HAP-1 (cell line): ENCODE data around the gene METAP1.
A peak's percentile ranks its signal among the peaks of the same experiment; 100 is the strongest.
"Not testable (repeated sequence)": the region's sequence is repeated elsewhere in the genome, so short reads cannot be mapped to it uniquely, and the experiment has no call there.

Experiments
- DNase-seq, 2 experiments: peaks; one replicate each; pipeline ENCODE4 v3.0.0-alpha.2; 2016 to 2020; ENCODE audit warnings: low spot score in 2 of 2
- H3K27me3 ChIP-seq: fragments of 250-450 bp; sonication (Bioruptor Pico); 2 replicates; pipeline ENCODE4 v1.5.1; 2020; ENCODE audit warnings: low read depth, mild to moderate bottlenecking, moderate library complexity
- H3K36me3 ChIP-seq: fragments of 250-450 bp; sonication (Bioruptor Pico); replicated peaks from 2 replicates; pipeline ENCODE4 v1.5.1; 2020; ENCODE audit warnings: mild to moderate bottlenecking
- H3K4me1 ChIP-seq: fragments of 250-450 bp; sonication (Bioruptor Pico); 2 replicates; pipeline ENCODE4 v1.5.1; 2020; ENCODE audit warnings: mild to moderate bottlenecking
- H3K4me3 ChIP-seq: fragments of 250-450 bp; sonication (Bioruptor Pico); 2 replicates; pipeline ENCODE4 v1.5.1; 2020; ENCODE audit warnings: mild to moderate bottlenecking, moderate library complexity
- H3K9me3 ChIP-seq: fragments of 250-450 bp; sonication (Bioruptor Pico); 2 replicates; pipeline ENCODE4 v1.5.1; 2020; ENCODE audit warnings: mild to moderate bottlenecking, moderate library complexity
- in situ Hi-C: fragments of 300-500 bp; cut with MboI; formaldehyde crosslinking; loops from 3 replicates; pipeline ENCODE4 v1.14.3; 2020; ENCODE audit warnings: low sequenced_read_pairs, inconsistent platforms, mixed read lengths

METAP1 gene

DNA sequence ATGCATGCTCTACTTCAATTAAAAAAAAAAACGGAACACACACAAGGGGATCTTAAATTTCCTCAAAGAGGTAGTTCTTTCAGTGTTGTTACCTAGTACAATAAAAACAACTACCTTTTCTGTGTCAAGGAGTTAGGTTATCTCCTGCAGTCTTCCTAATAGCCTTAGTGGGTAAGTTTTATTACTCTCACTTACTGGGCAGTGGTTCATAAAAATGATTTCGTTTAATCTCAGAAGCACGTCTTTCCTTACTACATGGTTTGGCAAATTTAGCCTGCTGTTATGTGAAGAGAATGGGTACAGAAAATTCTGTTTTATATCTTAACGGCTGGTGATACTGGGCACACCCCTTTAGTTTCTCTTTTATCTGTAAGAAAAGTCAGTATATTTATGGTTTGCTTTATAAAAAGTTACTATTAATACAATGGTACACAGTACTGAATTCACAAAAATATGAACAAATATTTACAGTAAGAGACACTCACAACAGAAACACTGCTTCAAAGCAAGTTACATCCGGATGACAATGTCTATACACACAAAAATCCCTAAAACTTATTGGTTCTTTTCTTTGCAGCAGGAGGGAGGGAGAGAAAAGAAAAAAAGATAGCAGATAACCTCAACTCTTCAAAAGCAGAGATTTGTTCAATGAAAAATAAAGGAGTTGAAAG, 84.2 kb downstream of the METAP1 start:
- H3K27me3 ChIP-seq: no peaks in the 10 kb centered on the region
- no peak overlapping the region for H3K4me3 ChIP-seq
- no peak for DNase-seq
- H3K4me1 ChIP-seq: no peaks in the 10 kb centered on the region
- peaks cover 82% of the 10 kb centered on the region for H3K36me3 ChIP-seq
- H3K9me3 ChIP-seq: no peaks in the 10 kb centered on the region
- in situ Hi-C loops: no loop called here

DNA sequence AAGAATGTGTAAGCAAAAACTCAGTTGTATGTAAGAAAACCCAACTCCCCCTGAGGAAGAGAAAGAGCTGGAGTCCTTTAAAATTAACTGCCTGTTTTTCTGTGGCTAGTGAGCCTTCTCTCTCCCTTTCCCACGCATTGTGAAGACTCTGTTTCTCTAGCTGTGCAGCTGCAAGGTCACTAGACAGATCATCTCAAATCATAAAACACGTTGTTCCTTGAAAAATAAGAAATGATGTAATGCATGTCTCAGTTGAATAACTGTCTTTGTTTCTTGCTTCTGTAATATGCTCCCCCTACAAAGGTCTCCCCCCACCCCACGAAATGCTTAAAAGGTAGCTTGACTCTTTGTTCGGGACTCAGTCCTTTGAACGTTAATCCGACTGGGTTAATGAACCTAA, 85.3 kb downstream of the METAP1 start:
- DNase-seq, in situ Hi-C loops, H3K27me3 ChIP-seq, H3K9me3 ChIP-seq, H3K4me1 ChIP-seq, H3K4me3 ChIP-seq: not testable (repeated sequence)
- peaks cover 82% of the 10 kb centered on the region for H3K36me3 ChIP-seq

DNA sequence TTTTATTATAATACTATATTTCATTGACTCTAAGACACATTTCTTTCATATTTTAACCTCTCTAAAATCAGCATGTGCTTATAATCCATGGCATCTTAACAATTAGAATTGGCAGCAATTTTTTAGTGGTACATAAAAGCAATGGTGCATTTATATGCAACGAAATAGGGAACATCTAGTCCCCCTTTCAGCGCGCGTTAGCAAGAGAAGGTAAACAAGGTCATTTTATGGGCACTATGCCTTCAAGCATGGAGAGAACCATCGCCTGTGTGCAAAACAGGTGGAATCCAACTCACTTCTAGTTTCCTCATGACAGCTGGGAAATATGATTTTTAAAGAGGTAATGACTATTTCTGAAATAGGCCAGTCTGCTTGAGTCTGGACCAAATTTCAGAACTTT, 86.7 kb downstream of the METAP1 start:
- in situ Hi-C loops: no loop called here
- Histone ChIP-seq H3K4me3 (no peak overlapping the region), H3K9me3 (no peaks in the 10 kb centered on the region), H3K36me3 (peaks cover 75% of the 10 kb centered on the region), H3K27me3 (no peaks in the 10 kb centered on the region), H3K4me1 (no peaks in the 10 kb centered on the region)
- DNase-seq: no peak

DNA sequence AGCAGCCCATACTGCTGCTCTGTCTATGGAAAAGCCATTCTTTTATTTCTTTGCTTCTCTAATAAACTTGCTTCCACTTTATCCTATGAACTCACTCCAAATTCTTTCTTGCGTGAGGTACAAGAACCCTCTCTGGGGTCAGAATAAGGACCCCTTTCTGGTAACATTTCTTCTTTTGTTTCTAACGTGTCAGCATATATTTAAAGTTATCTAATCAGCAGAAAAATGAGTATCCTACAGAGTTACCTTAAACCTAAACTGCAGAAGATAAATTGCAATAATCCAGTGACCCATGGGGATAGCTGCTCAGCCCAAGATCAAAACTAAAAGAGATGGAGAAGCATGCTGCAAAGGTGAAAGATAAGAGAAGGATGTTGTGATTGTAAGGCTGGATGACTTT, 89.1 kb downstream of the METAP1 start:
- DNase-seq: no peak
- peaks cover 58% of the 10 kb centered on the region for H3K36me3 ChIP-seq

DNA sequence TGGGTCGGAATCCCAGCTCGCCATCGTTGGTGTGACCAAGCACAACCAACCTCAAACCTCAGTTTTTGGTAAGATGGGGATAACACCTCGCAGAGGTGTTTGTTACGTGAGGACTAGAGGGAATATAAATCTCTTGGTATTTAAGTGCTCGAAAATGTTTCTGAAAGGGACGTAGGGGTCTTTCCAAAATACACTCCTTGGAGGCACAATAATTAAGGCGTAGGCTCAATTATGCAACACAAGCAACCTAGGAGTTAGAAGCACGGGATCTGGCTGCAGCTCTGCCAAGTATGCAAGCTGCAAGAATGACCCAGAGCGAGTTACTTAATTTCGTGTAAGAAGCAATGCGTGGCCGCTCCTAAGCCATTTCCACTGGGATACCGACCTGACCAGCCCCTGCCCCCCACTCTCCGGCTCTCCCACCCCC, 92.5 kb downstream of the METAP1 start:
- Histone ChIP-seq H3K4me3 (peak overlapping the region; percentile 91), H3K4me1 (peaks cover 20% of the 10 kb centered on the region), H3K27me3 (no peaks in the 10 kb centered on the region), H3K9me3 (0 out of 2 replicates have a peak, but pooled peaks cover 2% of the 10 kb centered on the region), H3K36me3 (peaks cover 28% of the 10 kb centered on the region)
- in situ Hi-C loops: no loop called here
- DNase-seq: peak; percentile 35 to 47

More for the DNA sequence above, 89.1 kb downstream of the METAP1 start:
- no peak overlapping the region for H3K4me3 ChIP-seq
- H3K4me1 ChIP-seq: peaks cover 3% of the 10 kb centered on the region
- H3K27me3 ChIP-seq: no peaks in the 10 kb centered on the region
- H3K9me3 ChIP-seq: 0 out of 2 replicates have a peak, but pooled peaks cover 2% of the 10 kb centered on the region
- in situ Hi-C loops: no loop called here

DNA sequence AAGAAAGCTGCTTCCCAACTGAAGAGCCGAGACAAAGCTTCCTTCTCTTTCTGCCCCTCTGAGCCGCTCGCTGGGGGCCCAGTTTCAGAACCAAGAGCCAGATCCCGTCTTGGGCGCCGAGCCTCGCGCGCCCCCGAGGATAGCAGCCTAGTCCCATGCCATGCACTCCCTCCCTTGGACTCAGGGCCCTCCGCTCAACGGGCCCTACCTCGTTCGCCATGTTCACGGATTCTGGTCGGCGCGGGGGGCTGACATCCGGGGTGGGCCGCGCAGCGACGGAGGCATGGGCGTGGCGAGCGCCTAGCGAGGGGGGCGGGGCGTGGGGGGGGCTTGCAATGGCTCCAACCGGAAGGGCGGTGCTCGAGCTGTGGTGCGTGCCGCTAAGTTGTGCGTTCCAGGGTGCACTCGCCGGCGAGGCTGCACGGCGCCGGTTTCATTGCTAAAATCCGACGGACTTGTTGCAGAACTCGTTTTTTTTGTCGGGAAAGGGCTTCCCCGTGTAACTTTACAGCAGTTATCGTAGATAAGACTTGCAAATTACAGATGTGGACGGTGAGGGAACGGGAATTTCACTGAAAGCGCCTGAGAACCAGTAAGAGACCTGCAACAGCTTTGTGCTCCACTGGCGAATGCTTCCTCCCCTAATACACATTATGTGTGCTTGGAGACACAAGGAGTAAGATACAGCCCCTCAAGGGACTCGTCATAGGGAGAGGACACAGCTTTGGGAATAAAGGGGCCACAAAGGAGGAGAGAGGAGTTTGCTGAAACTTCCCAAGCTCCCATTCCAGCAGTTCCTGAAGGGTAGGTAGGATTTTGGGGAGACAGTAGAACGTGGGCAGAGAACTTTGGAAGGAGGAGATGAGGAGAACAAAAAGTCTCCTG, 93.2 kb downstream of the METAP1 start, which contains the start of gene ADH5:
Gene ADH5, minus strand, starts transcription at position 308 of the 885 bp plus-strand sequence. Its CDS starts 88 bp downstream, at position 220.
- Histone ChIP-seq H3K4me3 (peak within 1 kb of the TSS; percentile 91), H3K9me3 (0 out of 2 replicates have a peak, but pooled peaks cover 2% of the 10 kb centered on the region), H3K27me3 (no peaks in the 10 kb centered on the region), H3K4me1 (peaks cover 20% of the 10 kb centered on the region), H3K36me3 (peaks cover 24% of the 10 kb centered on the region)
- DNase-seq: peak; percentile 79 to 92
- in situ Hi-C loops: no loop called here

DNA sequence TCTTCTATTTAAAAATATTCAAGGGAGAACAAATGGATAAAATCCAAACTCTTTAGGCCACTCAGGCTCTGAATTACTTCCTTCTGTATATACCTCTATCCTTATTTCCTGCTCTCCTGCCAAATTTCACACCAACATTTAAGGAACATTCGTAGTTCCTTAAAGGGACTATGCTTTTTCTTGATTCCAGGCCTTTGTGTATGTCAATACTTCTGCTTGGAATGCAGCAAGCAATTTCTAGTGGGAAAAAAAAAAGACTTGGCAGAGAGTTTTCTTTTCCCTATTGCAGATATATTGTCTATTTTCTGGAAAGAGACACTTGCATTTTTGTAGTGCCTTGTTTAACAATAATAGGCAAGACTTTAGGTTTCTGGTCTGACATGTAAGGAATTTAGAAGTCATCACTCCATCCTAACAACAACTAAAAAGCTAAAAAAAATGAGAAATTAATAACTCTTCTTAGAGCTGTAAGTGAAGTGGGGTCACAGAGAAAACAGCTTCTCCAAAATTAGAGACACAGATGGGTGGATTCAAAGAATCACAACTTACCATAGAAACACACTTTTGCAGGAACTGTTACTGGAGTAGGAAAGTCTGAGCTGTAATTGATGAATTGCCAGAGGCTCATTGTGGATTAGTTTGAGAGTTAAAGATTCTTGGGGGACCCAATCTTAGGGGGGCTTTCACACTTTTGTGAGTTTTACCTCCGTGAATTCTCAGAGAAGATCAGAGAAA, 95.1 kb downstream of the METAP1 start:
- no peak for DNase-seq
- H3K4me1 ChIP-seq: peaks cover 20% of the 10 kb centered on the region
- in situ Hi-C loops: no loop called here
- H3K36me3 ChIP-seq: peaks cover 4% of the 10 kb centered on the region
- H3K9me3 ChIP-seq: 0 out of 2 replicates have a peak, but pooled peaks cover 2% of the 10 kb centered on the region
- H3K27me3 ChIP-seq: no peaks in the 10 kb centered on the region
- H3K4me3 ChIP-seq: peak overlapping the region; percentile 91; the same call in 1 of the 2 replicates

DNA sequence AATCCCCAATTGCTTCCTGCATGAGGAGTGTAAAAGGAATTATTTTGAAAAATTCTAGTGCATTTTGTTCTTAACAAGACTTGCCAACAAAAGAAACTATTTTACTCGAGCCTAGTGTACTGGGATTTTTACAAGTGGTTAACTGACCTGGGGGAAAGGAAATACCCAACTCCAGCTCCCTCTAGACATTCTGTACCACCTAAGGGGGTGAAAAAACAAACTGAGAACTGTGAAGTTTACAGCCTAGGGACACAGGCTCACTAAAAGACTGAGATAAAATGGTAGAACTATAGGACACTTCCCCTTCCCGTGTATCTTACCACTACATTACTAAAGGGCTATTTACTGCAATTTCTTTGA, 95.7 kb downstream of the METAP1 start:
- 0 out of 2 replicates have a peak, but pooled peaks cover 2% of the 10 kb centered on the region for H3K9me3 ChIP-seq
- in situ Hi-C loops: no loop called here
- H3K27me3 ChIP-seq: no peaks in the 10 kb centered on the region
- H3K4me3 ChIP-seq: no peak overlapping the region
- DNase-seq: no peak
- H3K36me3 ChIP-seq: peaks cover 3% of the 10 kb centered on the region; the same call in 1 of the 2 replicates
- peaks cover 20% of the 10 kb centered on the region for H3K4me1 ChIP-seq

DNA sequence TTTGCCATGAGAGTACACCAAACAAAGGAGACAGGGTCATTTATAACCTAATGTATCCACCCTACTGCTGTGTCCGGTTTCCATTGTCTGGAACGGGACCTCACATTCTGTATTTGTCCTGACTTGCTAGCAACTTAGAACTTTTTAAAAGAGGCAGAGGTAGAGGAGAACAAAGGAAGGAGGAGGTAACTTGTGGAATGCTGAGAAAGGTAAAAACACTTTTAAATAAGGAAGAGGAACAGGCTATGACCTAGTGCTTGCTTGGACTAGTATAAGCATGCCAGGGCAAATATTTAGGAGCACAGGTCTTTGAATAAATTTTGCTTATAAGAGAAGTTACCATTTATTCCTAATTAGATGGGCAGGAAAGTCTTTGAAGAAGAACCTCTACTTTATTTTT, 96.3 kb downstream of the METAP1 start:
- H3K4me3 ChIP-seq, DNase-seq, in situ Hi-C loops, H3K9me3 ChIP-seq, H3K36me3 ChIP-seq, H3K27me3 ChIP-seq: not testable (repeated sequence)
- H3K4me1 ChIP-seq: peaks cover 20% of the 10 kb centered on the region

DNA sequence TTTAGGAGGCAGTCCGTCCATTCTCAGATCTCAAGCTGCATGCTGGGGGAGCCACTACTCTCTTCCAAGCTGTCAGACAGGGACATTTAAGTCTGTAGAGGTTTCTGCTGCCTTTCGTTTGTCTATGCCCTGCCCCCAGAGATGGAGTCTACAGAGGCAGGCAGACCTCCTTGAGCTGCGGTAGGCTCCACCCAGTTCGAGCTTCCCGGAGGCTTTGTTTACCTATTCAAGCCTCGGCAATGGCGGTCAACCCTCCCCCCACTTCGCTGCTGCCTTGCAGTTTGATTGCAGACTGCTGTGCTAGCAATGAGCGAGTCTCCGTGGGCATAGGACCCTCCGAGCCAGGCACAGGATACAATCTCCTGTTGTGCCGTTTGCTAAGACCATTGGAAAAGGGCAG, 103.8 kb downstream of the METAP1 start:
- H3K4me3 ChIP-seq: no peak overlapping the region
- H3K9me3 ChIP-seq: no peaks in the 10 kb centered on the region
- H3K27me3 ChIP-seq: no peaks in the 10 kb centered on the region
- in situ Hi-C loops: no loop called here
- DNase-seq: peak in 1 of 2 experiments; percentile 11
- H3K4me1 ChIP-seq: no peaks in the 10 kb centered on the region
- no peaks in the 10 kb centered on the region for H3K36me3 ChIP-seq

DNA sequence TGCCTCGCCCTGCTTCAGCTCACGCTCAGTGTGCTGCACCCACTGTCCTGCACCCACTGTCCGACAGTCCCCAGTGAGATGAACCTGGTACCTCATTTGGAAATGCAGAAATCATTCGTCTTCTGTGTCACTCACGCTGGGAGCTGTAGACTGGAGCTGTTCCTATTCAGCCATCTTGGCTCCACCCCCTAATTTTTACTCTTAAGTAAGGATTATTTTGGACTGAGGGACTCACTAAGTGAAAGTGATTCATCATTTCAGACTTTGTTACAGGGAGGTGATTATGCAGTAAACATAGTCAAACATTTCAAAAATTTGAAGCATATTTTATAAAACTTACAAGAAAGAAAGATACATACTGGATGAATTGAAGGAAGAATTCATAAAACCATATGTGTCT, 104.3 kb downstream of the METAP1 start:
- H3K27me3 ChIP-seq, H3K36me3 ChIP-seq, H3K9me3 ChIP-seq, in situ Hi-C loops, H3K4me1 ChIP-seq, H3K4me3 ChIP-seq, DNase-seq: not testable (repeated sequence)

DNA sequence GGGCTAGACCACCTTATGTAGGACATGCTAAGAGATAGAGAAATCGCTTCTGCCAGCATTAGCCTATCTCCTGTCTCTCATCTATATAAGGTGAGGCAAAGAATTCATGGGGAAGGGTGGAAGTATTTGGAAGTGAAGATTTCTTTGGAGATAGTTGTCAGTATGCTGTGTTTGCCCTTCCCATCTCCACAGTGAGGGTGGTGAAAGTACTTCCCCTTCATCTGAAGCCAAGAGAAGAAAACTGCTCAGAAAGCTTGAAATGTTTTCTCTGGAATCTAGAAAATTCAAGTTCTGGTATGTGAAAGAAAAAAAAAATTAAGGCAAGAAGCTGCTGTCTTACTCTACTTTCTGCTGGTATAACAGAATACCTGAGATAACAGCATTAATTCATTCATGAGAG, 105.4 kb downstream of the METAP1 start:
- Histone ChIP-seq H3K9me3 (no peaks in the 10 kb centered on the region), H3K4me3 (no peak overlapping the region), H3K36me3 (no peaks in the 10 kb centered on the region), H3K4me1 (no peaks in the 10 kb centered on the region), H3K27me3 (no peaks in the 10 kb centered on the region)
- in situ Hi-C loops: no loop called here
- no peak for DNase-seq

DNA sequence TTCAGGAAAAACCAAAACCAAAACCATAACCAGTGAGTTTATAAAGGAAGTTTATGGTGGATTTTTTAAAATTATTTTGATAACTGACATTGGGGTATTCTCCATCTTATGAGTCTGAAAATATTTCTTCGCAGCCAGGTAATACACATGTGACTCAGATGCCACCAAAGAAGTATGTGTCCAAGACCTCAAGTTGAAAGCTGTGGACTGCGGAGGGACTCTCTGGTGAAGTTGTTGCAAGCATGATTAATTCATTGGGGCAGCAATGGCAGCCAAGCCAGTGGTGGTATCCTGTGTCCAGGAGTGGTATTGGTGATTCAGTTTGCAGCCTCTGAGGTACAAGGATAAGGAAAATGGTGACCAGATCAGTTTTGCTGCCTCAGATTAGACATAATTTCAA, 107.1 kb downstream of the METAP1 start:
- Histone ChIP-seq H3K36me3 (no peaks in the 10 kb centered on the region), H3K4me1 (no peaks in the 10 kb centered on the region), H3K4me3 (no peak overlapping the region), H3K9me3 (no peaks in the 10 kb centered on the region), H3K27me3 (no peaks in the 10 kb centered on the region)
- in situ Hi-C loops: no loop called here
- no peak for DNase-seq
